A549 (cell line): ENCODE results near the gene GAK. TPM values are rescaled to one million over a fixed set of nuclear protein-coding genes. Genes with fewer than 3 reads are reported as not detected.

Source experiments
- ATAC-seq, 2 experiments: fragments of 200-7000 bp in 1 of 2; fragments of >200 bp in 1 of 2; cut with Nextera tagmentation in 1 of 2; cut with Tn5 transposase in 1 of 2; 3 replicates each; pipeline versions ENCODE4 v1.8.0 to v1.9.1; 2018 to 2020; ENCODE audit warnings: mild to moderate bottlenecking in 1 of 2, moderate library complexity in 1 of 2
- CTCF ChIA-PET: fragments of 300-600 bp; sonication (Branson Sonifier 250); formaldehyde crosslinking; extraction: SDS; loops from one replicate; lab custom pipeline; 2021; ENCODE audit warnings: antibody characterized with exemption, inconsistent platforms; lab: Yijun Ruan, JAX
- POLR2A ChIA-PET: fragments of 350-600 bp; formaldehyde crosslinking; extraction: SDS; loops from one replicate; lab custom pipeline; 2021; ENCODE audit warnings: antibody characterized with exemption, inconsistent platforms; lab: Yijun Ruan, JAX
- DNase-seq, 2 experiments: peaks; one replicate each; pipeline versions ENCODE4 v3.0.0 to v3.0.0-alpha.2; 2011 to 2016; ENCODE audit warnings: low read depth in 1 of 2, low spot score in 1 of 2
- FAIRE-seq: peaks from 2 replicates; lab custom pipeline; 2011; peaks lifted over from hg19 to GRCh38; lab: Jason Lieb, UNC
- H3K27ac ChIP-seq, 2 experiments: fragments of >200 bp; sonication (Bioruptor Twin); formaldehyde crosslinking; 3 replicates each; pipeline ENCODE4 v1.5.1; 2016 to 2017
- H3K4me1 ChIP-seq: fragments of >200 bp; sonication (Bioruptor Twin); formaldehyde crosslinking; 3 replicates; pipeline ENCODE4 v1.6.1; 2016
- H3K4me2 ChIP-seq: fragments of >200 bp; sonication (Bioruptor Twin); formaldehyde crosslinking; 3 replicates; pipeline ENCODE4 v1.6.1; 2016
- H3K4me3 ChIP-seq: fragments of >200 bp; sonication (Bioruptor Twin); formaldehyde crosslinking; 3 replicates; pipeline ENCODE4 v1.5.1; 2016
- H3K9me3 ChIP-seq: fragments of >200 bp; sonication (Bioruptor Twin); formaldehyde crosslinking; 3 replicates; pipeline ENCODE4 v1.6.1; 2016
- CBX8 ChIP-seq: fragments of 200-600 bp; sonication (generic); IDR thresholded peaks from 2 replicates; pipeline ENCODE4 v1.6.1; 2016
- CHD2 ChIP-seq: fragments of 150-350 bp; IDR thresholded peaks from 2 replicates; pipeline ENCODE4 v1.6.1; 2014; ENCODE audit warnings: low read length; ENCODE audit not compliant: partially characterized antibody
- FOSB ChIP-seq: fragments of 250-450 bp; sonication (Bioruptor Pico); IDR thresholded peaks from 2 replicates; pipeline ENCODE4 v1.5.0; 2020; ENCODE audit warnings: mild to moderate bottlenecking, moderate library complexity
- FOSL2 ChIP-seq, 2 experiments: fragments of 450-650 bp in 1 of 2; fragments of >200 bp in 1 of 2; sonication (Bioruptor Twin) in 1 of 2; formaldehyde crosslinking; IDR thresholded peaks; 2 replicates each; pipeline versions ENCODE4 v1.5.0 to v1.6.1; 2016 to 2020; ENCODE audit warnings: mild to moderate bottlenecking in 1 of 2, moderate library complexity in 1 of 2
- FOXS1 ChIP-seq: fragments of 250-450 bp; sonication (Bioruptor Pico); IDR thresholded peaks from 2 replicates; pipeline ENCODE4 v1.5.0; 2020; ENCODE audit warnings: mild to moderate bottlenecking, moderate library complexity
- HDAC2 ChIP-seq: fragments of 200-600 bp; sonication (generic); IDR thresholded peaks from 2 replicates; pipeline ENCODE4 v1.6.1; 2016
- HOXA7 ChIP-seq: fragments of 250-450 bp; sonication (Bioruptor Pico); IDR thresholded peaks from 2 replicates; pipeline ENCODE4 v1.5.0; 2020; ENCODE audit warnings: mild to moderate bottlenecking, moderate library complexity
- HOXB13 ChIP-seq: fragments of 250-450 bp; sonication (Bioruptor Pico); IDR thresholded peaks from 2 replicates; pipeline ENCODE4 v1.5.0; 2020; ENCODE audit warnings: low read depth, mild to moderate bottlenecking, moderate library complexity
- JUNB ChIP-seq: fragments of >200 bp; sonication (Bioruptor Twin); formaldehyde crosslinking; IDR thresholded peaks from 2 replicates; pipeline ENCODE4 v1.6.1; 2016
- MAFK ChIP-seq: fragments of 450-650 bp; IDR thresholded peaks from 2 replicates; pipeline ENCODE4 v1.6.1; 2014; ENCODE audit not compliant: partially characterized antibody
- NR3C1 ChIP-seq: fragments of >200 bp; sonication (Bioruptor Twin); formaldehyde crosslinking; IDR thresholded peaks from 3 replicates; pipeline ENCODE4 v1.6.1; 2017
- SMC3 ChIP-seq: fragments of >200 bp; sonication (Bioruptor Twin); formaldehyde crosslinking; IDR thresholded peaks from 3 replicates; pipeline ENCODE4 v1.6.1; 2018; ENCODE audit warnings: inconsistent platforms
- ZFP36 ChIP-seq: fragments of 450-650 bp; IDR thresholded peaks from 2 replicates; pipeline ENCODE4 v1.6.1; 2014; ENCODE audit warnings: borderline replicate concordance; ENCODE audit not compliant: partially characterized antibody
- WGBS: methylation state at CpG from one replicate; pipeline ENCODE4 v1.1.6; 2017; ENCODE audit errors: missing lambda C conversion rate; 5-methylcytosine and 5-hydroxymethylcytosine counted together
- polyA plus RNA-seq, 4 experiments: library from polyadenylated mRNA; depleted of rRNA in 3 of 4; stranded (reverse); fragments of >200 nt; fragmentation: RNase III in 1 of 4; extraction: RNeasy Plus Mini Kit Qiagen cat#74134 plus additional on column Dnase treatment in 1 of 4; gene quantifications; 2 replicates in 3 of 4; 3 replicates in 1 of 4; pipeline ENCODE4 v1.2.3, GENCODE V29; 2011 to 2017
- TF ChIP-seq, protein P1 (sequence below): IDR thresholded peaks from 2 replicates; pipeline ENCODE4 v1.6.1; 2012
- TF ChIP-seq, protein P2 (sequence below): fragments of 150-350 bp; IDR thresholded peaks from 2 replicates; pipeline ENCODE4 v1.6.1; 2014; ENCODE audit warnings: low read depth, mild to moderate bottlenecking, low read length
- TF ChIP-seq, protein P3 (sequence below): fragments of 250-450 bp; sonication (Bioruptor Pico); IDR thresholded peaks from 2 replicates; pipeline ENCODE4 v1.5.0; 2021; ENCODE audit warnings: mild to moderate bottlenecking, moderate library complexity, borderline replicate concordance
- TF ChIP-seq, protein P4 (sequence below): fragments of 200-600 bp; sonication (generic); IDR thresholded peaks from 2 replicates; pipeline ENCODE4 v1.6.1; 2016; ENCODE audit warnings: antibody characterized with exemption, mild to moderate bottlenecking, moderate library complexity
- TF ChIP-seq, protein P5 (sequence below): fragments of >200 bp; sonication (Bioruptor Twin); formaldehyde crosslinking; IDR thresholded peaks from 3 replicates; pipeline ENCODE4 v1.6.1; 2016

GAK gene
- polyA plus RNA-seq, 2 of the 4 experiments (the other 2 are of a cell fraction) = 13.8 to 34.3 TPM

DNA sequence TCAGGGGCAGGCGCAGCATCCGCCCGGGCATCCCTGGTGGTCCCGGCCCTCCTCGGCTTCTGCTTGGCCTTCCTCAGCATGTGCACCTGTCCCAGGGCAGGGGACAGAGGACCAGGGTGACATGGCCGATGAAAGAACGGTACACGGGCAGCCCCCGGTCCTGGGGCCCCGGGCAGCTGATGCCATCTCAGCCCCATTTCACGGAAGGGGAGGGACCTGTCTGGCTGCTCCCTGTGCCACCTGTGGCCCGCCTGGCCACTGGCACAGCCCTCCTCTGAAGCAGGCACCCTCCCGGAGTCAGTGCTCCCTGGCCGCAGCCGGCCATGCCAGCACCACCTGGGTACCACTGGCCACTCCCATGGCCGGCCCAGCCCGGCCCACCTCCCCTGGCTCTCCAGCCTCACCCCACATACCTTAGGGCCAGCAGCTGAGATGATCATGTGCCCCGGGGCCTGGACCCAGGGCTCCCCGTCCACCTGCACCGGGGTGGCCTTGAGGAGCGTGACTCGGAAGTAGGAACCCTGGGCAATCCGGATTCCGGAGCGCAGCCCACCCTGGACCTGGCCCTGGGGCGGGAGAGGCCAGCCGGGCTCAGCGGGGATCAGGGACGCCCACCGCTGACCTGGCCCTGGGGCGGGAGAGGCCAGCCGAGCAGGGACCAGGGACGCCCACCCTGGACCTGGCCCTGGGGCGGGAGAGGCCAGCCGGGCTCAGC, 28.7 kb upstream of the GAK start:
- ChIA-PET POLR2A (no interaction called here), CTCF (no interaction called here)
- H3K4me1 ChIP-seq = no peaks in the 10 kb centered on the region
- H3K4me3 ChIP-seq = no peak overlapping the region
- no peak overlapping the region for H3K27ac ChIP-seq
- FAIRE-seq (no peak), ATAC-seq (no peak), DNase-seq (no peak)
- no peak overlapping the region for H3K4me2 ChIP-seq
- no peak for TF ChIP-seq HOXA7 (CRISPR knock-in tag)
- TF ChIP-seq MAFK = no peak
- no peaks in the 10 kb centered on the region for H3K9me3 ChIP-seq
- 81% methylated on average over 6 of the region's 35 CpGs for WGBS

DNA sequence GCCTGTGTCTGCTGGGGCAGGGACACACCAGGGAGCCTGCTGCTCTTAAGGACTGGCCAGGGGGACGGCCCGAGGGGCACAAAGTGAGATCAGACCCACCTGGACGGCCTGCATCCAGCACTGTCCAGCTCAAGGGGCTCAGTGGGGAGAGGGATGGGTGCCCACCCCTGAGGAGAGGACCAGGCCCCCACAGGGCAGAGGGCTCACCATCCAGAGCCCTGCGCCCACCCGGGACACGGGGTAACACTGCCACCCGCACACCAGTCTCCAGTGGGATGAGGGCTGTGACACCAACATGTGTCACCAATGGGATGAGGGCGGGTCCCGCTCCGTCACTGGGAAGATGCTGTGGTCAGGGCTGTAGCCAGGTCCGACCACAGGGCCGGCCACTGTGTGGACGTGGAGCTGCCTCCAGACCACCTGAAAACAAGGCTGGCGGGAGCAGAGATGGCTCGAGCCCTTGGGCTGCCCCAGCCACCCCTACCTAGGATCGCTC, 28.1 kb upstream of the GAK start:
- ATAC-seq (peak in 1 of 2 experiments; percentile 8; a peak in 1 of 6 replicates), FAIRE-seq (no peak), DNase-seq (no peak)
- Histone ChIP-seq H3K27ac (no peak overlapping the region), H3K4me3 (no peak overlapping the region), H3K4me2 (no peak overlapping the region), H3K4me1 (no peaks in the 10 kb centered on the region), H3K9me3 (no peaks in the 10 kb centered on the region)
- WGBS = 76% methylated on average over 5 of the region's 16 CpGs
- CTCF ChIA-PET = no interaction called here
- POLR2A ChIA-PET = no interaction called here
- TF ChIP-seq, protein P1, sequence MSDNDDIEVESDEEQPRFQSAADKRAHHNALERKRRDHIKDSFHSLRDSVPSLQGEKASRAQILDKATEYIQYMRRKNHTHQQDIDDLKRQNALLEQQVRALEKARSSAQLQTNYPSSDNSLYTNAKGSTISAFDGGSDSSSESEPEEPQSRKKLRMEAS = no peak
- TF ChIP-seq CBX8 (no peak), CHD2 (no peak)

DNA sequence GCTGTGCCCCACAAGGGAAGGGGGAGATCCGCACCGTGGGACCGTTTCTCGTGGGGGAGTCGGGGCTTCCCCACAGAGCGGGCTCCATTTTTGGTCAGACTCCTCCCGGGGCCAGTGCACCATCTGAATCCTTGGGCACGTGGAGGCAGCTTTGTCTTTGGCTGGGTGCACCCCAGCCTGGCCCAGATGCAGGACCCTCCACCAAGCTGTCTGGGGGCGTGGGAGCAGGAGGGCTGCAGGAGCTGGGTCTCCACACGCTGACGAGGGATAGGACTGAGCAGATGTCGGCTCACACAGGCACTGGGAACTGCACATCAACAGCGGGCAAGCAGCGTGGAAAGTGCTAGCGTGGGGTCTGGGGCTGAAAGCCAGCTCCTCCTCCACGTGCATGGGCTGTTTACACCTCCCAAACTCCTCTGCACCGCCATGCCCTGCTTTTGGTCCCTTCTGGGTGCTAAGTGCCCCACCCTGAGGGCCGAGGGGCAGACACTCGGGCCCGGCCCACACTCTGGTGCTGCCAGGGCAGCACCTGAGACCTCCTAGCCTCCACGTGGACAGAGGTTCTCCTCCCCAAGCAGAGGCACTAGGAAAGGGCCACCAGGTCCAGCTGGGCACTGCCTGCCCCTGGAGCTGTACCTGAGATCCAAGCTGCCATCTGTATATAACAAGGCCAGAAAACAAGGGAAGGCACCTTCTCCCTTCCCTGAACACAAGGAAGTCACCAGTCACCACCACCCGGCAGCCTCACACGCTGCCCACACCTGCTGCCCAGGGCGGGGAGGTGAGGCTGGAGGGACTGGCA, 27.4 kb upstream of the GAK start:
- TF ChIP-seq, protein P2, sequence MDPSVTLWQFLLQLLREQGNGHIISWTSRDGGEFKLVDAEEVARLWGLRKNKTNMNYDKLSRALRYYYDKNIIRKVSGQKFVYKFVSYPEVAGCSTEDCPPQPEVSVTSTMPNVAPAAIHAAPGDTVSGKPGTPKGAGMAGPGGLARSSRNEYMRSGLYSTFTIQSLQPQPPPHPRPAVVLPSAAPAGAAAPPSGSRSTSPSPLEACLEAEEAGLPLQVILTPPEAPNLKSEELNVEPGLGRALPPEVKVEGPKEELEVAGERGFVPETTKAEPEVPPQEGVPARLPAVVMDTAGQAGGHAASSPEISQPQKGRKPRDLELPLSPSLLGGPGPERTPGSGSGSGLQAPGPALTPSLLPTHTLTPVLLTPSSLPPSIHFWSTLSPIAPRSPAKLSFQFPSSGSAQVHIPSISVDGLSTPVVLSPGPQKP = no peak
- no peak for TF ChIP-seq ZFP36
- TF ChIP-seq HOXB13 (CRISPR knock-in tag) = no peak
- TF ChIP-seq SMC3 = no peak
- no peak for TF ChIP-seq NR3C1
- TF ChIP-seq, protein P3, sequence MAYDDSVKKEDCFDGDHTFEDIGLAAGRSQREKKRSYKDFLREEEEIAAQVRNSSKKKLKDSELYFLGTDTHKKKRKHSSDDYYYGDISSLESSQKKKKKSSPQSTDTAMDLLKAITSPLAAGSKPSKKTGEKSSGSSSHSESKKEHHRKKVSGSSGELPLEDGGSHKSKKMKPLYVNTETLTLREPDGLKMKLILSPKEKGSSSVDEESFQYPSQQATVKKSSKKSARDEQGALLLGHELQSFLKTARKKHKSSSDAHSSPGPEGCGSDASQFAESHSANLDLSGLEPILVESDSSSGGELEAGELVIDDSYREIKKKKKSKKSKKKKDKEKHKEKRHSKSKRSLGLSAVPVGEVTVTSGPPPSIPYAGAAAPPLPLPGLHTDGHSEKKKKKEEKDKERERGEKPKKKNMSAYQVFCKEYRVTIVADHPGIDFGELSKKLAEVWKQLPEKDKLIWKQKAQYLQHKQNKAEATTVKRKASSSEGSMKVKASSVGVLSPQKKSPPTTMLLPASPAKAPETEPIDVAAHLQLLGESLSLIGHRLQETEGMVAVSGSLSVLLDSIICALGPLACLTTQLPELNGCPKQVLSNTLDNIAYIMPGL = no peak
- no peak for TF ChIP-seq FOXS1 (CRISPR knock-in tag)
- WGBS = 90% methylated on average over 13 of the region's 24 CpGs
- CTCF ChIA-PET = interaction anchor here (0.6 kb wide), 1 partner anchor 18 kb away, joined by 4 read pairs; no protein-coding TSS in a partner anchor
- FAIRE-seq (no peak), ATAC-seq (no peak; a peak in 1 of 6 replicates), DNase-seq (no peak)
- POLR2A ChIA-PET = no interaction called here
- H3K4me2 ChIP-seq = no peak overlapping the region
- no peak overlapping the region for H3K27ac ChIP-seq
- H3K9me3 ChIP-seq = no peaks in the 10 kb centered on the region
- H3K4me3 ChIP-seq = no peak overlapping the region
- no peaks in the 10 kb centered on the region for H3K4me1 ChIP-seq

DNA sequence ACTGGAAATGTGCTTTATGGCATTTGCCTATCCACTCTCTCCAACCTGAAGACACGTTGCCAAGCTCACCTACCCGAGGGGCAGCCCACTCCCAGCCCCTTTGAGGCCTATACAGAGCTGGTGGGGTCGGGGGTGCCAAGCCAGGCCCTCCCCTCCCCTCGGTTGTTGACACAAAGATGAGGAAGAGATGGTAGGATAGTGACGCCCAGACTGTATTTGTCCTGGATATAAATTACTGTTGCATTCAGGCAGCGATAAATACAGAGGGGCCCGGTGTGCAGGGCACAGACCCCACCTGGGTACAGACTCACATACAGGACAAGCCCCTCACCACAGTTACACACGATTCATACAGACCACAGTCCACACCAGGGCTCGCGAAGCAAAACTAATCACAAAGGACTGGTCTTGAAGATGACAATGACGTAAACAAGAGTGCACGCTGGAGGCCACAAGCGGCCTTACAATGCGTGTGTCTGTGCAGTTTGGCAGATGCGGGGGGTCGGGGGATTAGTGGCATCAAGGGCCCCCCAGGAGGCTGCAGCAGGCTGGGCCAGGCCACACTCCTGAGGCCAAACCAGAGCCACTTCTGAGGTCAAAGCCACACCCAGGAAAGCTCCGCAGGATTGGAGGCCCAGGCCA, 26.7 kb upstream of the GAK start:
- POLR2A ChIA-PET = no interaction called here
- H3K27ac ChIP-seq = no peak overlapping the region
- FAIRE-seq = no peak
- no peak overlapping the region for H3K4me2 ChIP-seq
- no peak for DNase-seq
- 78% methylated on average over 14 of the region's 17 CpGs for WGBS
- no peak for ATAC-seq
- H3K4me3 ChIP-seq = no peak overlapping the region
- H3K9me3 ChIP-seq = no peaks in the 10 kb centered on the region
- no peaks in the 10 kb centered on the region for H3K4me1 ChIP-seq
- CTCF ChIA-PET = no interaction called here
- TF ChIP-seq, protein P1 = no peak
- TF ChIP-seq HDAC2 (no peak), FOSL2 (IDR thresholded peaks at IDR 0.05) (no peak), FOSL2 (CRISPR knock-in tag; IDR thresholded peaks at IDR 0.05) (no peak), JUNB (no peak), FOSB (no peak)
- TF ChIP-seq, protein P4, sequence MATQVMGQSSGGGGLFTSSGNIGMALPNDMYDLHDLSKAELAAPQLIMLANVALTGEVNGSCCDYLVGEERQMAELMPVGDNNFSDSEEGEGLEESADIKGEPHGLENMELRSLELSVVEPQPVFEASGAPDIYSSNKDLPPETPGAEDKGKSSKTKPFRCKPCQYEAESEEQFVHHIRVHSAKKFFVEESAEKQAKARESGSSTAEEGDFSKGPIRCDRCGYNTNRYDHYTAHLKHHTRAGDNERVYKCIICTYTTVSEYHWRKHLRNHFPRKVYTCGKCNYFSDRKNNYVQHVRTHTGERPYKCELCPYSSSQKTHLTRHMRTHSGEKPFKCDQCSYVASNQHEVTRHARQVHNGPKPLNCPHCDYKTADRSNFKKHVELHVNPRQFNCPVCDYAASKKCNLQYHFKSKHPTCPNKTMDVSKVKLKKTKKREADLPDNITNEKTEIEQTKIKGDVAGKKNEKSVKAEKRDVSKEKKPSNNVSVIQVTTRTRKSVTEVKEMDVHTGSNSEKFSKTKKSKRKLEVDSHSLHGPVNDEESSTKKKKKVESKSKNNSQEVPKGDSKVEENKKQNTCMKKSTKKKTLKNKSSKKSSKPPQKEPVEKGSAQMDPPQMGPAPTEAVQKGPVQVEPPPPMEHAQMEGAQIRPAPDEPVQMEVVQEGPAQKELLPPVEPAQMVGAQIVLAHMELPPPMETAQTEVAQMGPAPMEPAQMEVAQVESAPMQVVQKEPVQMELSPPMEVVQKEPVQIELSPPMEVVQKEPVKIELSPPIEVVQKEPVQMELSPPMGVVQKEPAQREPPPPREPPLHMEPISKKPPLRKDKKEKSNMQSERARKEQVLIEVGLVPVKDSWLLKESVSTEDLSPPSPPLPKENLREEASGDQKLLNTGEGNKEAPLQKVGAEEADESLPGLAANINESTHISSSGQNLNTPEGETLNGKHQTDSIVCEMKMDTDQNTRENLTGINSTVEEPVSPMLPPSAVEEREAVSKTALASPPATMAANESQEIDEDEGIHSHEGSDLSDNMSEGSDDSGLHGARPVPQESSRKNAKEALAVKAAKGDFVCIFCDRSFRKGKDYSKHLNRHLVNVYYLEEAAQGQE = no peak
- TF ChIP-seq, protein P5, sequence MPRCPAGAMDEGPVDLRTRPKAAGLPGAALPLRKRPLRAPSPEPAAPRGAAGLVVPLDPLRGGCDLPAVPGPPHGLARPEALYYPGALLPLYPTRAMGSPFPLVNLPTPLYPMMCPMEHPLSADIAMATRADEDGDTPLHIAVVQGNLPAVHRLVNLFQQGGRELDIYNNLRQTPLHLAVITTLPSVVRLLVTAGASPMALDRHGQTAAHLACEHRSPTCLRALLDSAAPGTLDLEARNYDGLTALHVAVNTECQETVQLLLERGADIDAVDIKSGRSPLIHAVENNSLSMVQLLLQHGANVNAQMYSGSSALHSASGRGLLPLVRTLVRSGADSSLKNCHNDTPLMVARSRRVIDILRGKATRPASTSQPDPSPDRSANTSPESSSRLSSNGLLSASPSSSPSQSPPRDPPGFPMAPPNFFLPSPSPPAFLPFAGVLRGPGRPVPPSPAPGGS = no peak
